Suprapubic skin (tissue), 4 donors: Measurements from ENCODE around the gene RALGPS1.

Experiments used
- CTCF ChIP-seq, 2 donors: fragments of 200-600 bp in 1 of 2; fragments of 450-650 bp in 1 of 2; sonication (generic) in 1 of 2; IDR thresholded peaks; one replicate each; pipeline ENCODE4 v1.5.1; 2016 to 2019; ENCODE audit warnings: antibody characterized with exemption in 2 of 2, mild to moderate bottlenecking in 1 of 2, moderate library complexity in 1 of 2
- POLR2A ChIP-seq, 2 donors: fragments of 450-650 bp; IDR thresholded peaks; one replicate each; pipeline ENCODE4 v1.6.1; 2017; ENCODE audit warnings: antibody characterized with exemption in 2 of 2, mild to moderate bottlenecking in 2 of 2, moderate library complexity in 2 of 2
- POLR2AphosphoS5 ChIP-seq, 3 donors: sonication (generic); formaldehyde crosslinking; IDR thresholded peaks; one replicate each; pipeline ENCODE4 v1.6.1; 2017; ENCODE audit warnings: antibody characterized with exemption in 3 of 3

DNA sequence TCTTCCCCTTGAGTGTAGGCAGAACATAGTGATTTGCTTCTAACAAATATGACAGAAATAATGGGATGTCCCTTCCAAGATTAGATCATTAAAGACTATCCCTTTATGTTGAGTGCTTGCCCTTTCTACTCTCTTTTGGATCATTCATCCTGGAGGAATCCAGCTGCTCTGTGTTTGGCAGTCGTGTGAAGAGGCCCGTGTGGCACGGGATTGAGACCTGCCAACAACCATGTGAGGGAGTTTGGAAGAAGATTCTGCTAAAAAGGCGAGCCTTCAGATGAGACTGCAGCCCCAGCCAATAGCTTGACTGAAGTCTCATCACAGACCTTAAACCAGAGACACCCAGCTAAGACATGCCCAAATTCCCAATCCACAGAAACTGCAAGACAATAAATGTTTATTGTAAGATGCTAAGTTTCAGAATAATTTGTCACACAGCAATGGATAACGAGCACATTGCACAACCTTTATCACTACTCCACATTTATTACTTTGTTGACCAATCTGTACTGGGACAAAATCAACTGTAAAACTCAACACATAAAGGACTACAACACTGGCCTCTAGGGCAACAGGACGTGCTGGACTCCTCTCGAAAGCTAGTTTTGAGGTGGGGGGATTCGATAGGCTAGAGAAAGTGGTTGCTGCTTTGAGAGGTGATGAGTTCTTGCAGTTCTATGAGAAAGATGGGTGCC is 165.0 kb downstream of the RALGPS1 start:
- TF ChIP-seq CTCF (IDR thresholded peaks at IDR 0.05), result no peak
- TF ChIP-seq POLR2A (IDR thresholded peaks at IDR 0.05), result no peak
- no peak for TF ChIP-seq POLR2AphosphoS5 (IDR thresholded peaks at IDR 0.05)
